ENCODE measurements around the gene DSCAML1.
A peak's percentile ranks its signal among the peaks of the same experiment; 100 is the strongest.
"Not testable (repeated sequence)": the region's sequence is repeated elsewhere in the genome, so short reads cannot be mapped to it uniquely, and the experiment has no call there.

DSCAML1 gene

GRCh38 chr11:117817368-117818040 lies 20.5 kb upstream of the DSCAML1 start:
- DNase-seq (ENCODE audit: low spot score): peak; percentile 93

GRCh38 chr11:117816846-117817367 lies 19.9 kb upstream of the DSCAML1 start:
- no peak for DNase-seq (ENCODE audit: low spot score)

- peak; percentile 88 for DNase-seq (ENCODE audit: low spot score)
These were observed 19.2 kb upstream of the DSCAML1 start for GRCh38 chr11:117816151-117816741.

- no peak for DNase-seq (ENCODE audit: low spot score)
These were observed 18.3 kb upstream of the DSCAML1 start for GRCh38 chr11:117815262-117815803.

GRCh38 chr11:117814766-117815261 lies 17.8 kb upstream of the DSCAML1 start:
- DNase-seq (ENCODE audit: low spot score): no peak

GRCh38 chr11:117814204-117814765 lies 17.3 kb upstream of the DSCAML1 start:
- DNase-seq (ENCODE audit: low spot score): no peak

- DNase-seq (ENCODE audit: low spot score): not testable (repeated sequence)
These were observed 13.0 kb upstream of the DSCAML1 start for GRCh38 chr11:117810056-117810451.

GRCh38 chr11:117809236-117810055 lies 12.4 kb upstream of the DSCAML1 start:
- peak; percentile 87 for DNase-seq (ENCODE audit: low spot score)

- DNase-seq (ENCODE audit: low spot score): no peak
These were observed 11.8 kb upstream of the DSCAML1 start for GRCh38 chr11:117808784-117809183.

- peak; percentile 75 for DNase-seq (ENCODE audit: low spot score)
These were observed 10.7 kb upstream of the DSCAML1 start for GRCh38 chr11:117807482-117808327.

- no peak for DNase-seq (ENCODE audit: low spot score)
These were observed 9.8 kb upstream of the DSCAML1 start for GRCh38 chr11:117806846-117807245.

GRCh38 chr11:117805045-117805444 lies 8.0 kb upstream of the DSCAML1 start:
- DNase-seq (ENCODE audit: low spot score): no peak

GRCh38 chr11:117803896-117804295 lies 6.9 kb upstream of the DSCAML1 start:
- no peak for DNase-seq (ENCODE audit: low spot score)

GRCh38 chr11:117799634-117800033 lies 2.6 kb upstream of the DSCAML1 start:
- DNase-seq (ENCODE audit: low spot score): no peak

GRCh38 chr11:117796456-117796871 lies 552 bp downstream of the DSCAML1 start:
- DNase-seq (ENCODE audit: low spot score): peak; percentile 63

- DNase-seq (ENCODE audit: low spot score): peak; percentile 58
These were observed 1.2 kb downstream of the DSCAML1 start for GRCh38 chr11:117795638-117796455.

- DNase-seq (ENCODE audit: low spot score): no peak
These were observed 2.0 kb downstream of the DSCAML1 start for GRCh38 chr11:117794772-117795629.

GRCh38 chr11:117794135-117794534 lies 2.9 kb downstream of the DSCAML1 start:
- DNase-seq (ENCODE audit: low spot score): no peak

- no peak for DNase-seq (ENCODE audit: low spot score)
These were observed 3.4 kb downstream of the DSCAML1 start for GRCh38 chr11:117793583-117793982.
